C4-2B (cell line): ENCODE results near the gene PDK2.

Experiments
- H3K27ac ChIP-seq: fragments of 450-650 bp; 2 replicates; pipeline ENCODE4 v1.5.1; 2017
- CTCF ChIP-seq: fragments of 450-650 bp; conservative IDR thresholded peaks from 2 replicates; pipeline ENCODE4 v1.5.1; 2017; ENCODE audit warnings: mild to moderate bottlenecking
- ZFX ChIP-seq: fragments of 450-650 bp; IDR thresholded peaks from 2 replicates; pipeline ENCODE4 v1.6.1; 2017

PDK2 gene

GRCh38 chr17:50102164-50102991 is 7.2 kb downstream of the PDK2 start:
- TF ChIP-seq CTCF (no peak), ZFX (no peak)
- H3K27ac ChIP-seq = no peak overlapping the region

GRCh38 chr17:50103252-50103651 is 8.1 kb downstream of the PDK2 start:
- TF ChIP-seq ZFX (no peak), CTCF (no peak)
- H3K27ac ChIP-seq = no peak overlapping the region

- no peak for TF ChIP-seq CTCF
- TF ChIP-seq ZFX = no peak
Observed at GRCh38 chr17:50103941-50104340, 8.8 kb downstream of the PDK2 start.

GRCh38 chr17:50105811-50106210 is 10.7 kb downstream of the PDK2 start:
- TF ChIP-seq CTCF = no peak
- no peak for TF ChIP-seq ZFX
- no peak overlapping the region for H3K27ac ChIP-seq

More at GRCh38 chr17:50103941-50104340, 8.8 kb downstream of the PDK2 start:
- no peak overlapping the region for H3K27ac ChIP-seq

- no peak overlapping the region for H3K27ac ChIP-seq
- no peak for TF ChIP-seq ZFX
- no peak for TF ChIP-seq CTCF
Observed at GRCh38 chr17:50106393-50107131, 11.4 kb downstream of the PDK2 start.

GRCh38 chr17:50107790-50108414 is 12.8 kb downstream of the PDK2 start:
- TF ChIP-seq CTCF = no peak
- no peak for TF ChIP-seq ZFX
- H3K27ac ChIP-seq = no peak overlapping the region

GRCh38 chr17:50108556-50108955 is 13.4 kb downstream of the PDK2 start:
- TF ChIP-seq CTCF (no peak), ZFX (no peak)
- no peak overlapping the region for H3K27ac ChIP-seq
